Astrocyte (in vitro differentiated cells and primary cell): Measurements from ENCODE around the gene DNAH9. TPM values are rescaled to one million over a fixed set of nuclear protein-coding genes. Genes with fewer than 3 reads are reported as not detected.

Source experiments
- DNase-seq: peaks from one replicate; pipeline ENCODE4 v3.0.0-alpha.2; 2010; ENCODE audit warnings: low read depth
- FAIRE-seq: peaks from 2 replicates; lab custom pipeline; 2011; peaks lifted over from hg19 to GRCh38; lab: Jason Lieb, UNC
- H2AFZ ChIP-seq: 2 replicates; pipeline ENCODE4 v1.6.0; 2012; ENCODE audit warnings: low read depth, low read length, inconsistent platforms
- H3K27ac ChIP-seq: 2 replicates; pipeline ENCODE4 v1.5.1; 2011; ENCODE audit warnings: low read depth, low read length, inconsistent platforms
- H3K27me3 ChIP-seq: 2 replicates; pipeline ENCODE4 v1.6.0; 2011; ENCODE audit warnings: low read length, inconsistent platforms; ENCODE audit not compliant: insufficient read depth
- H3K36me3 ChIP-seq: 2 replicates; pipeline ENCODE4 v1.5.1; 2011; ENCODE audit warnings: low read length, inconsistent platforms; ENCODE audit not compliant: insufficient read depth
- H3K4me1 ChIP-seq: 2 replicates; pipeline ENCODE4 v1.5.1; 2011; ENCODE audit warnings: low read length, inconsistent platforms; ENCODE audit not compliant: insufficient read depth
- H3K4me2 ChIP-seq: 2 replicates; pipeline ENCODE4 v1.6.0; 2012; ENCODE audit warnings: low read length, inconsistent platforms
- H3K4me3 ChIP-seq: 2 replicates; pipeline ENCODE4 v1.5.1; 2011; ENCODE audit warnings: low read depth, mild to moderate bottlenecking, low read length, inconsistent platforms; ENCODE audit not compliant: insufficient read depth
- H3K79me2 ChIP-seq: 2 replicates; pipeline ENCODE4 v1.6.0; 2012; ENCODE audit warnings: mild to moderate bottlenecking, low read length, inconsistent platforms; ENCODE audit not compliant: insufficient read depth
- H3K9ac ChIP-seq: 2 replicates; pipeline ENCODE4 v1.6.0; 2012; ENCODE audit warnings: mild to moderate bottlenecking, low read length, inconsistent platforms
- H3K9me3 ChIP-seq: 2 replicates; pipeline ENCODE4 v1.5.1; 2012; ENCODE audit warnings: low read depth, mild to moderate bottlenecking, low read length, inconsistent platforms; ENCODE audit not compliant: insufficient read depth
- H4K20me1 ChIP-seq: 2 replicates; pipeline ENCODE4 v1.6.0; 2012; ENCODE audit warnings: low read length, inconsistent platforms; ENCODE audit not compliant: insufficient read depth
- H3K27ac Mint-ChIP-seq: one replicate; pipeline ENCODE4 v1.8.0; 2021; ENCODE audit warnings: mild to moderate bottlenecking, mixed read lengths; ENCODE audit not compliant: unreplicated experiment
- H3K27me3 Mint-ChIP-seq: one replicate; pipeline ENCODE4 v1.8.0; 2021; ENCODE audit warnings: low read depth, mixed read lengths; ENCODE audit not compliant: unreplicated experiment
- H3K36me3 Mint-ChIP-seq: one replicate; pipeline ENCODE4 v1.8.0; 2021; ENCODE audit warnings: low read depth, mixed read lengths; ENCODE audit not compliant: unreplicated experiment
- H3K4me1 Mint-ChIP-seq: one replicate; pipeline ENCODE4 v1.8.0; 2021; ENCODE audit warnings: low read depth, mixed read lengths; ENCODE audit not compliant: unreplicated experiment
- H3K4me3 Mint-ChIP-seq: one replicate; pipeline ENCODE4 v1.8.0; 2021; ENCODE audit warnings: mild to moderate bottlenecking, moderate library complexity, mixed read lengths; ENCODE audit not compliant: unreplicated experiment
- H3K9me3 Mint-ChIP-seq: one replicate; pipeline ENCODE4 v1.8.0; 2021; ENCODE audit warnings: mild to moderate bottlenecking, mixed read lengths; ENCODE audit not compliant: unreplicated experiment
- EZH2 ChIP-seq: IDR thresholded peaks from 2 replicates; pipeline ENCODE4 v1.6.1; 2012; ENCODE audit warnings: mild to moderate bottlenecking, low read length, inconsistent platforms; ENCODE audit not compliant: insufficient read depth
- total RNA-seq: library from RNA; stranded (reverse); gene quantifications from 2 replicates; pipeline ENCODE4 v1.2.1, GENCODE V29; 2021
- TF ChIP-seq, protein P1 (sequence below): IDR thresholded peaks from 2 replicates; pipeline ENCODE4 v1.5.1; 2011; ENCODE audit warnings: low read depth, mild to moderate bottlenecking, inconsistent platforms, low read length, moderate library complexity; ENCODE audit not compliant: insufficient read depth

DNAH9 gene
- total RNA-seq, 1 donor from 2014 or later = not detected

DNA sequence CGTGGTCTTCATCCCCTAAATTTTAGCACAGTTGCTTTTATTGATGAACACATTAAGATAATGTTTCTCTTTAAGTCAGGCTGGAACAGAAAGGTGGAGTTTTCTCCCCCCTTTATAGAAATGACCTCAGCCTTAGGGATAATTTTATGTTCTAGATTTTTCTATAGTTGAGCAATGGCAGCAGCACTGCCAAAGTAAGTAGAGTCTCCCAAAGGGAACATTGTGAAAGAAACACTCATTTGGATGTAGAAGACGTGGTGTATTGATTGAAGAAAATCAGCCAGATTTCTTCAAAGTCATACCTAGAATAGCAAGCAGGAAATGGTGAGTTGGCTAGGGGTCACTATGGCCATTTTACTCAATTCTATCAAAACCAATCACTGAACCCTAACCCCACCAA, 122.5 kb downstream of the DNAH9 start:
- TF ChIP-seq, protein P1, sequence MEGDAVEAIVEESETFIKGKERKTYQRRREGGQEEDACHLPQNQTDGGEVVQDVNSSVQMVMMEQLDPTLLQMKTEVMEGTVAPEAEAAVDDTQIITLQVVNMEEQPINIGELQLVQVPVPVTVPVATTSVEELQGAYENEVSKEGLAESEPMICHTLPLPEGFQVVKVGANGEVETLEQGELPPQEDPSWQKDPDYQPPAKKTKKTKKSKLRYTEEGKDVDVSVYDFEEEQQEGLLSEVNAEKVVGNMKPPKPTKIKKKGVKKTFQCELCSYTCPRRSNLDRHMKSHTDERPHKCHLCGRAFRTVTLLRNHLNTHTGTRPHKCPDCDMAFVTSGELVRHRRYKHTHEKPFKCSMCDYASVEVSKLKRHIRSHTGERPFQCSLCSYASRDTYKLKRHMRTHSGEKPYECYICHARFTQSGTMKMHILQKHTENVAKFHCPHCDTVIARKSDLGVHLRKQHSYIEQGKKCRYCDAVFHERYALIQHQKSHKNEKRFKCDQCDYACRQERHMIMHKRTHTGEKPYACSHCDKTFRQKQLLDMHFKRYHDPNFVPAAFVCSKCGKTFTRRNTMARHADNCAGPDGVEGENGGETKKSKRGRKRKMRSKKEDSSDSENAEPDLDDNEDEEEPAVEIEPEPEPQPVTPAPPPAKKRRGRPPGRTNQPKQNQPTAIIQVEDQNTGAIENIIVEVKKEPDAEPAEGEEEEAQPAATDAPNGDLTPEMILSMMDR = no peak
- no peak for TF ChIP-seq EZH2
- no peaks in the 10 kb centered on the region for H3K4me1 ChIP-seq
- Mint-ChIP-seq H3K27me3 (no peaks in the 10 kb centered on the region), H3K36me3 (no peaks in the 10 kb centered on the region), H3K27ac (no peak overlapping the region), H3K4me3 (no peak overlapping the region), H3K9me3 (peaks cover 12% of the 10 kb centered on the region), H3K4me1 (no peaks in the 10 kb centered on the region)
- no peak overlapping the region for H3K4me2 ChIP-seq
- no peak for DNase-seq
- no peak overlapping the region for H3K27ac ChIP-seq
- no peak overlapping the region for H2AFZ ChIP-seq
- H3K36me3 ChIP-seq = no peaks in the 10 kb centered on the region
- no peaks in the 10 kb centered on the region for H4K20me1 ChIP-seq
- H3K79me2 ChIP-seq = no peaks in the 10 kb centered on the region
- FAIRE-seq = no peak
- no peak overlapping the region for H3K4me3 ChIP-seq
- no peaks in the 10 kb centered on the region for H3K27me3 ChIP-seq
- no peak overlapping the region for H3K9ac ChIP-seq
- no peaks in the 10 kb centered on the region for H3K9me3 ChIP-seq

DNA sequence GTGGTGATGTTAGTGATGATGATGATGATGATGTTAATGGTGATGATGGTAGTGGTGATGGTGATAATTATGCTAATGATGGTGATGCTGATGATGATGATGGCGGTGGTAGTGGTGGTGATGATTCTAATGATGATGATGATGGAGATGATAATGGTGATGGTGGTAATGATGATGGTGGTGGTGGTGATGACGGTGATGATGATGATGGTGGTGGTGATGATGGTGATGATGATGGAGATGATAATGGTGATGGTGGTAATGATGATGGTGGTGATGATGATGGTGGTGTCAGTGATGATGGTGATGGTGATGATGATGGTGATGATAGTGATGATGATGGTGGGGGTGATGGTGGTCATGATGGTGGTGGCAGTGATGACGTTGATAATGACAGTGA, 132.5 kb downstream of the DNAH9 start:
- Histone ChIP-seq H3K4me3 (no peak overlapping the region), H3K9me3 (no peaks in the 10 kb centered on the region), H3K4me1 (no peaks in the 10 kb centered on the region), H3K9ac (no peak overlapping the region), H3K36me3 (no peaks in the 10 kb centered on the region), H3K4me2 (no peak overlapping the region), H4K20me1 (no peaks in the 10 kb centered on the region), H2AFZ (no peak overlapping the region), H3K27ac (no peak overlapping the region), H3K27me3 (no peaks in the 10 kb centered on the region), H3K79me2 (no peaks in the 10 kb centered on the region)
- H3K4me3 Mint-ChIP-seq = no peak overlapping the region
- no peak for FAIRE-seq
- peaks cover 8% of the 10 kb centered on the region for H3K9me3 Mint-ChIP-seq
- H3K27me3 Mint-ChIP-seq = no peaks in the 10 kb centered on the region
- no peaks in the 10 kb centered on the region for H3K36me3 Mint-ChIP-seq
- H3K4me1 Mint-ChIP-seq = no peaks in the 10 kb centered on the region
- H3K27ac Mint-ChIP-seq = no peak overlapping the region
- DNase-seq = no peak
- TF ChIP-seq, protein P1 = no peak
- TF ChIP-seq EZH2 = no peak

DNA sequence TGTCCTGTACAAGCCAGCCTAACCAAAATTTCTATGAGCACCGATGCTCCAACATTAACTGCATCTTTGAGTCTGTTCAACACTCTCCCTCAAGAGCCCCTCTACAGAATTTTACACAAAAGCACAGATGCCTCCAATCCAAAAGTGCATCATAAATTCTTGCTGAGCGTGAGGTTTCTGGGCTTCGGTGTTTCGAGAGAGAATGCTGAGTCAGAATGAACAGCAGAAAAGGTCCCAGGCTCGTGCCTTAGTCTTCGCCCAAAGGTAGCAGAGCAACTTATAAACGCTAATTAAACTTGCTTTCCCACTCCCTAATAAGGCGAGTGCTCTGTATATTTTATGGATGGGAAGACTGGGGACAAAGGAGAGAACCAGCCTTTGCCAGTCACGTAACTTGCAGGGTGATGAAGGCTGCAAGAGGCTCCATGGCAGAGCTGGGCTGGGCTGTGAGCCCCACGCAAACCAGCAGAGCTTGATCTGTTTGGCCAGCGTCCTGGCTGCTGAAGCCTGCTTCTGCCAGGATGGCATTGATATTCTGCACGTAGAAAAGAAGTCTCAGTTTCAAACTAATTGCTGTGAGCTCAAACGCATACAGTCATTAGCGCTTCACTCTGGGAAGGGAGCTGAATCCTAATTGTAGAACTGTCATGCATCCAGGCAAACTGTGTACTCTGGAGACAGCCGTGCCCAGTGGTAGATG, 138.5 kb downstream of the DNAH9 start:
- TF ChIP-seq, protein P1 = no peak
- TF ChIP-seq EZH2 = no peak
- FAIRE-seq (no peak), DNase-seq (no peak)
- Histone ChIP-seq H3K36me3 (no peaks in the 10 kb centered on the region), H3K4me2 (peak overlapping the region; percentile 48), H3K4me1 (no peaks in the 10 kb centered on the region), H4K20me1 (no peaks in the 10 kb centered on the region), H3K27ac (no peak overlapping the region), H2AFZ (no peak overlapping the region), H3K9ac (no peak overlapping the region), H3K9me3 (no peaks in the 10 kb centered on the region), H3K79me2 (no peaks in the 10 kb centered on the region), H3K4me3 (no peak overlapping the region), H3K27me3 (no peaks in the 10 kb centered on the region)
- H3K4me3 Mint-ChIP-seq = no peak overlapping the region
- no peaks in the 10 kb centered on the region for H3K27me3 Mint-ChIP-seq
- peaks cover 17% of the 10 kb centered on the region for H3K9me3 Mint-ChIP-seq
- no peak overlapping the region for H3K27ac Mint-ChIP-seq
- H3K4me1 Mint-ChIP-seq = no peaks in the 10 kb centered on the region
- H3K36me3 Mint-ChIP-seq = no peaks in the 10 kb centered on the region
